Endothelial cell of umbilical vein (primary cell): ENCODE data around the gene PPP1R1A. TPM values are rescaled to one million over a fixed set of nuclear protein-coding genes. Genes with fewer than 3 reads are reported as not detected.

Source experiments
- BruUV-seq: library from RNA; stranded (reverse); fragments of 400-500 nt; replicated peaks from 2 replicates; lab custom pipeline; 2021; lab: Mats Ljungman, UMichigan
- CTCF ChIA-PET: fragments of 300-600, 350-600 bp; sonication (Branson Sonifier 250); formaldehyde crosslinking; loops from one replicate; lab custom pipeline; 2021; ENCODE audit warnings: antibody characterized with exemption, inconsistent platforms; lab: Charles Lee
- POLR2A ChIA-PET: fragments of 300-600, 350-600 bp; sonication (Branson Sonifier 250); formaldehyde crosslinking; loops from one replicate; lab custom pipeline; 2021; ENCODE audit warnings: antibody characterized with exemption, inconsistent platforms; lab: Charles Lee
- DNase-seq: peaks from one replicate; pipeline ENCODE4 v3.0.0-alpha.2; 2011; ENCODE audit warnings: low read depth, low spot score
- FAIRE-seq: peaks from 2 replicates; lab custom pipeline; 2011; peaks lifted over from hg19 to GRCh38; lab: Jason Lieb, UNC
- H2AFZ ChIP-seq: 2 replicates; pipeline ENCODE4 v1.6.0; 2012; ENCODE audit warnings: low read depth, low read length, control low read depth, inconsistent platforms
- H3K27ac ChIP-seq: 2 replicates; pipeline ENCODE4 v1.5.1; 2011; ENCODE audit warnings: low read depth, mild to moderate bottlenecking, control low read depth, low read length, moderate library complexity; ENCODE audit not compliant: insufficient read depth
- H3K27me3 ChIP-seq, 2 experiments: 2 replicates each; pipeline versions ENCODE4 v1.6.0 to v1.6.1; 2011; ENCODE audit warnings: low read length in 2 of 2, mixed read lengths in 1 of 2; ENCODE audit not compliant: control insufficient read depth in 2 of 2, insufficient read depth in 2 of 2
- H3K36me3 ChIP-seq, 2 experiments: 2 replicates in 1 of 2; 3 replicates in 1 of 2; pipeline ENCODE4 v1.5.1; 2011; ENCODE audit warnings: low read length in 2 of 2, mild to moderate bottlenecking in 1 of 2, moderate library complexity in 1 of 2; ENCODE audit not compliant: control insufficient read depth in 2 of 2, insufficient read depth in 2 of 2; ENCODE audit errors: extremely low read depth in 1 of 2
- H3K4me1 ChIP-seq: 3 replicates; pipeline ENCODE4 v1.5.1; 2011; ENCODE audit warnings: mild to moderate bottlenecking, low read length; ENCODE audit not compliant: control insufficient read depth, insufficient read depth; ENCODE audit errors: extremely low read depth
- H3K4me2 ChIP-seq: 2 replicates; pipeline ENCODE4 v1.6.1; 2011; ENCODE audit warnings: low read length, control low read depth, mixed read lengths; ENCODE audit not compliant: insufficient read depth
- H3K4me3 ChIP-seq, 3 experiments: fragments of 200-600 bp in 1 of 3; sonication (generic), shearing (Covaris generic) in 1 of 3; replicated peaks in 1 of 3; 2 replicates each; pipeline ENCODE4 v1.5.1; 2011 to 2016; ENCODE audit warnings: control low read depth in 3 of 3, low read length in 3 of 3, mild to moderate bottlenecking in 2 of 3, inconsistent platforms in 1 of 3, low read depth in 1 of 3, moderate library complexity in 1 of 3; ENCODE audit not compliant: insufficient read depth in 1 of 3
- H3K79me2 ChIP-seq: 2 replicates; pipeline ENCODE4 v1.6.0; 2012; ENCODE audit warnings: low read length, inconsistent platforms; ENCODE audit not compliant: control insufficient read depth, insufficient read depth
- H3K9ac ChIP-seq: replicated peaks from 2 replicates; pipeline ENCODE3; 2011; ENCODE audit warnings: low read length, control low read depth; ENCODE audit not compliant: insufficient read depth; ENCODE audit errors: extremely low read depth
- H3K9me1 ChIP-seq: replicated peaks from 3 replicates; pipeline ENCODE4 v1.6.0; 2011; ENCODE audit warnings: mild to moderate bottlenecking, low read length; ENCODE audit not compliant: control insufficient read depth, insufficient read depth; ENCODE audit errors: extremely low read depth
- H3K9me3 ChIP-seq: replicated peaks from 2 replicates; pipeline ENCODE4 v1.5.1; 2012; ENCODE audit warnings: low read length, inconsistent platforms; ENCODE audit not compliant: control insufficient read depth, insufficient read depth
- H4K20me1 ChIP-seq: replicated peaks from 2 replicates; pipeline ENCODE3; 2011; ENCODE audit warnings: mild to moderate bottlenecking, low read length; ENCODE audit not compliant: control insufficient read depth, insufficient read depth; ENCODE audit errors: extremely low read depth
- CTCF ChIP-seq, 2 donors: IDR thresholded peaks; 1 replicate in 1 of 2; 2 replicates in 1 of 2; pipeline ENCODE4 v1.5.1; 2011; ENCODE audit warnings: low read length in 2 of 2, mild to moderate bottlenecking in 2 of 2, moderate library complexity in 2 of 2, control low read depth in 1 of 2, inconsistent platforms in 1 of 2, low read depth in 1 of 2; ENCODE audit not compliant: insufficient read depth in 1 of 2; ENCODE audit errors: extremely low read depth in 1 of 2
- EZH2 ChIP-seq: IDR thresholded peaks from 2 replicates; pipeline ENCODE4 v1.6.1; 2012; ENCODE audit warnings: borderline replicate concordance, low read depth, mild to moderate bottlenecking, moderate library complexity, low read length, inconsistent platforms; ENCODE audit not compliant: severe bottlenecking
- FOS ChIP-seq: IDR thresholded peaks from 2 replicates; pipeline ENCODE4 v1.6.1; 2011; ENCODE audit warnings: mild to moderate bottlenecking, low read length, moderate library complexity, borderline replicate concordance; ENCODE audit not compliant: insufficient read depth
- MAX ChIP-seq: IDR thresholded peaks from 2 replicates; pipeline ENCODE4 v1.6.1; 2011; ENCODE audit not compliant: insufficient read depth, insufficient read length
- MYC ChIP-seq: IDR thresholded peaks from one replicate; pipeline ENCODE4 v1.6.1; 2011; ENCODE audit warnings: mild to moderate bottlenecking, low read depth, low read length
- POLR2A ChIP-seq: IDR thresholded peaks from 2 replicates; pipeline ENCODE4 v1.6.1; 2012; ENCODE audit warnings: low read depth, mild to moderate bottlenecking, control low read depth, low read length
- dilution Hi-C: fragments of 300-500 bp; cut with MboI; formaldehyde crosslinking; loops from one replicate; pipeline ENCODE4 v1.15.0; 2019; ENCODE audit warnings: low sequenced_read_pairs; ENCODE audit not compliant: extremely low pct_ligation_motif_present
- intact Hi-C: fragments of 100-400 bp; cut with micrococcal nuclease; formaldehyde crosslinking; loops from one replicate; pipeline ENCODE4 v1.10.0; 2022
- polyA plus RNA-seq, 4 experiments: library from polyadenylated mRNA; depleted of rRNA in 3 of 4; stranded (reverse) in 3 of 4; unstranded in 1 of 4; fragments of >200 nt; gene quantifications; 2 replicates each; pipeline versions ENCODE4 v1.2.1 to v1.2.3, GENCODE V29; 2011 to 2012; ENCODE audit warnings: missing spikeins in 1 of 4
- total RNA-seq: library from RNA; stranded (reverse); gene quantifications from 2 replicates; pipeline ENCODE4 v1.2.3, GENCODE V29; 2021

PPP1R1A gene
- total and polyA plus RNA-seq, 2 donors (not counting 3 experiments of a cell fraction or from before 2014, with no cell fraction given), result not detected

- Histone ChIP-seq H3K9me3 (no peaks in the 10 kb centered on the region), H4K20me1 (no peaks in the 10 kb centered on the region), H3K9ac (no peak overlapping the region), H3K79me2 (no peaks in the 10 kb centered on the region), H3K4me2 (no peak overlapping the region), H3K4me3 (no peak overlapping the region), H3K4me1 (no peaks in the 10 kb centered on the region), H3K27me3 (peaks cover 5 to 11% of the 10 kb centered on the region in 2 experiments), H3K9me1 (no peaks in the 10 kb centered on the region), H3K27ac (no peak overlapping the region), H2AFZ (no peak overlapping the region), H3K36me3 (no peaks in the 10 kb centered on the region)
- POLR2A ChIA-PET, result no interaction called here
- CTCF ChIA-PET, result interaction anchor here (1.0 to 1.3 kb wide), 4 partner anchors 9 to 22 kb away, joined by 3 to 5 read pairs (median 4); no protein-coding TSS in a partner anchor
- DNase-seq, result no peak
- intact Hi-C loops (no loop called here), dilution Hi-C loops (no loop called here)
- no peak for FAIRE-seq
- TF ChIP-seq FOS, result no peak
- TF ChIP-seq POLR2A, result no peak
- TF ChIP-seq EZH2, result no peak
- TF ChIP-seq MAX, result no peak
- TF ChIP-seq CTCF (IDR thresholded peaks at IDR 0.05; ENCODE audit: extremely low read depth in 1 of 2, insufficient read depth in 1 of 2, low read depth in 1 of 2, low read length in 2 of 2), result no peak
- no peak for TF ChIP-seq MYC
- BruUV-seq, result no TSS peak
Measured at GRCh38 chr12:54601841-54602240, 13.4 kb upstream of the PPP1R1A start.
